ENCODE results near the gene TNS3. TPM values are rescaled to one million over a fixed set of nuclear protein-coding genes. Genes with fewer than 3 reads are reported as not detected.

TNS3 gene
- total and polyA plus RNA-seq, 2 donors (not counting 3 experiments of a cell fraction or from before 2014, with no cell fraction given), result 10.4 to 45.1 TPM

DNA sequence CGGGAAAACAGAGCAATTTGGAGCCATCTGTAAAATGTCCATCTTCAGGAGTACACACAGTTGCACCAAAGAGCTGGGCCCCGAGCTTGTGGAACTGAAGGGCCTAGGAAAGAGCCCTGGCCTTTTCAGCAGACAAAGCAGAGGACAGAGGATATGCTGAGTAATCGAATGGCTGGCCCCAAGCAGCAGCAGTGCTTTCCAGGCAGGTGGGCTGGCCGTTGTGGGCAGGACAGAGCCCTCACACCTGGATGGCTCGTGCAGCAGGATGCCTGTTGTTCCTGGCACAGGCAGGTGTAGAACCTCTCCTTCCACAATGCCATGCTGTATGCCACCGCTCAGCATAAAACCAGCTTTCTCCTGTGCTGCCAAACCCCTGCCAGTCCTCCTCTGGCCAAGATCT is 32.5 kb upstream of the TNS3 start:
- Histone ChIP-seq H3K9me1 (replicated peaks; ENCODE audit: control insufficient read depth, extremely low read depth, insufficient read depth, low read length) (no peaks in the 10 kb centered on the region), H3K36me3 (ENCODE audit: control insufficient read depth in 2 of 2, extremely low read depth in 1 of 2, insufficient read depth in 2 of 2, low read length in 2 of 2) (no peaks in the 10 kb centered on the region), H3K27me3 (ENCODE audit: control insufficient read depth in 2 of 2, insufficient read depth in 2 of 2, low read length in 2 of 2) (no peaks in the 10 kb centered on the region), H3K4me1 (ENCODE audit: control insufficient read depth, extremely low read depth, insufficient read depth, low read length) (no peaks in the 10 kb centered on the region), H3K27ac (ENCODE audit: insufficient read depth, low read depth, low read length) (no peak overlapping the region), H3K9ac (replicated peaks; ENCODE audit: extremely low read depth, insufficient read depth, low read length) (no peak overlapping the region), H2AFZ (ENCODE audit: low read depth, low read length) (no peak overlapping the region), H3K79me2 (ENCODE audit: control insufficient read depth, insufficient read depth, low read length) (no peaks in the 10 kb centered on the region), H4K20me1 (replicated peaks; ENCODE audit: control insufficient read depth, extremely low read depth, insufficient read depth, low read length) (no peaks in the 10 kb centered on the region), H3K9me3 (replicated peaks; ENCODE audit: control insufficient read depth, insufficient read depth, low read length) (no peaks in the 10 kb centered on the region), H3K4me3 (replicated peaks in 1 of 3; ENCODE audit: insufficient read depth in 1 of 3, low read depth in 1 of 3, low read length in 3 of 3) (no peak overlapping the region), H3K4me2 (ENCODE audit: insufficient read depth, low read length) (no peak overlapping the region)
- FAIRE-seq (no peak), DNase-seq (ENCODE audit: low read depth, low spot score) (no peak)
- TF ChIP-seq, protein P1, sequence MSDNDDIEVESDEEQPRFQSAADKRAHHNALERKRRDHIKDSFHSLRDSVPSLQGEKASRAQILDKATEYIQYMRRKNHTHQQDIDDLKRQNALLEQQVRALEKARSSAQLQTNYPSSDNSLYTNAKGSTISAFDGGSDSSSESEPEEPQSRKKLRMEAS (IDR thresholded peaks at IDR 0.05; ENCODE audit: insufficient read depth, insufficient read length), result no peak
- TF ChIP-seq EZH2 (IDR thresholded peaks at IDR 0.05; ENCODE audit: borderline replicate concordance, low read depth, low read length, severe bottlenecking) (no peak), POLR2A (IDR thresholded peaks at IDR 0.05; ENCODE audit: low read depth, low read length) (no peak), GATA2 (IDR thresholded peaks at IDR 0.05; ENCODE audit: insufficient read depth, insufficient read length, low read depth, low read length) (no peak), FOS (IDR thresholded peaks at IDR 0.05; ENCODE audit: borderline replicate concordance, insufficient read depth, low read length) (no peak), JUN (IDR thresholded peaks at IDR 0.05; ENCODE audit: borderline replicate concordance, insufficient read depth, insufficient read length, low read depth) (no peak), POLR2AphosphoS5 (IDR thresholded peaks at IDR 0.05; ENCODE audit: insufficient read depth, low read depth, low read length) (no peak), MYC (IDR thresholded peaks at IDR 0.05; ENCODE audit: low read depth, low read length) (no peak)
- TF ChIP-seq, protein P2, sequence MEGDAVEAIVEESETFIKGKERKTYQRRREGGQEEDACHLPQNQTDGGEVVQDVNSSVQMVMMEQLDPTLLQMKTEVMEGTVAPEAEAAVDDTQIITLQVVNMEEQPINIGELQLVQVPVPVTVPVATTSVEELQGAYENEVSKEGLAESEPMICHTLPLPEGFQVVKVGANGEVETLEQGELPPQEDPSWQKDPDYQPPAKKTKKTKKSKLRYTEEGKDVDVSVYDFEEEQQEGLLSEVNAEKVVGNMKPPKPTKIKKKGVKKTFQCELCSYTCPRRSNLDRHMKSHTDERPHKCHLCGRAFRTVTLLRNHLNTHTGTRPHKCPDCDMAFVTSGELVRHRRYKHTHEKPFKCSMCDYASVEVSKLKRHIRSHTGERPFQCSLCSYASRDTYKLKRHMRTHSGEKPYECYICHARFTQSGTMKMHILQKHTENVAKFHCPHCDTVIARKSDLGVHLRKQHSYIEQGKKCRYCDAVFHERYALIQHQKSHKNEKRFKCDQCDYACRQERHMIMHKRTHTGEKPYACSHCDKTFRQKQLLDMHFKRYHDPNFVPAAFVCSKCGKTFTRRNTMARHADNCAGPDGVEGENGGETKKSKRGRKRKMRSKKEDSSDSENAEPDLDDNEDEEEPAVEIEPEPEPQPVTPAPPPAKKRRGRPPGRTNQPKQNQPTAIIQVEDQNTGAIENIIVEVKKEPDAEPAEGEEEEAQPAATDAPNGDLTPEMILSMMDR (IDR thresholded peaks at IDR 0.05; ENCODE audit: extremely low read depth in 1 of 2, insufficient read depth in 1 of 2, low read depth in 1 of 2, low read length in 2 of 2), result no peak
- POLR2A ChIA-PET, result no interaction called here
- CTCF ChIA-PET, result no interaction called here
- no TSS peak for BruUV-seq (replicated peaks)
- dilution Hi-C loops (cut with MboI; ENCODE audit: extremely low pct_ligation_motif_present, low sequenced_read_pairs) (no loop called here), intact Hi-C loops (cut with micrococcal nuclease) (no loop called here)

Measured in endothelial cell of umbilical vein (primary cell).